Testis (tissue), 3 donors: ENCODE results near the gene ZNF678. TPM values are rescaled to one million over a fixed set of nuclear protein-coding genes. Genes with fewer than 3 reads are reported as not detected.

ENCODE experiments used
- DNase-seq: peaks from one replicate; pipeline ENCODE4 v3.0.0-alpha.2; 2019
- H3K27ac ChIP-seq, 2 donors: fragments of 200-600 bp; sonication (generic); one replicate each; pipeline ENCODE4 v1.5.1; 2019
- H3K27me3 ChIP-seq: fragments of 200-600 bp; sonication (generic); one replicate; pipeline ENCODE4 v1.5.1; 2019
- H3K36me3 ChIP-seq: fragments of 200-600 bp; sonication (generic); one replicate; pipeline ENCODE4 v1.5.1; 2017; ENCODE audit warnings: low read depth; ENCODE audit errors: missing control alignments
- H3K4me1 ChIP-seq: fragments of 200-600 bp; sonication (generic); one replicate; pipeline ENCODE4 v1.5.1; 2019
- H3K4me3 ChIP-seq, 2 donors: fragments of 200-600 bp; sonication (generic); one replicate each; pipeline ENCODE4 v1.5.1; 2017 to 2019
- H3K9me3 ChIP-seq: fragments of 200-600 bp; sonication (generic); one replicate; pipeline ENCODE4 v1.5.1; 2017
- POLR2A ChIP-seq: fragments of 450-650 bp; IDR thresholded peaks from one replicate; pipeline ENCODE4 v1.6.1; 2017; ENCODE audit warnings: antibody characterized with exemption, mild to moderate bottlenecking, moderate library complexity
- WGBS, 2 donors: methylation state at CpG; one replicate each; pipeline ENCODE4 v1.1.5; 2018; 5-methylcytosine and 5-hydroxymethylcytosine counted together
- intact Hi-C: fragments of 100-400 bp; cut with DNase I; formaldehyde crosslinking; loops from one replicate; pipeline ENCODE4 v1.15.1; 2023; ENCODE audit warnings: low total_unique reads
- polyA plus RNA-seq: library from polyadenylated mRNA; stranded (reverse); fragments of 350-450 nt; fragmentation: Illumina TruSeq; extraction: RNeasy Lipid Tissue Mini Kit (QIAGEN cat#74804); gene quantifications from one replicate; pipeline ENCODE4 v1.2.3, GENCODE V29; 2014; ENCODE audit warnings: low read depth, low replicate concordance; ENCODE audit not compliant: insufficient read depth
- total RNA-seq, 2 donors: library from RNA; depleted of rRNA; stranded (reverse); fragments of >200 nt; gene quantifications; one replicate each; pipeline ENCODE4 v1.2.3, GENCODE V29; 2016
- TF ChIP-seq, protein P1 (sequence below), 3 experiments: fragments of 450-650 bp in 2 of 3; fragments of 200-600 bp in 1 of 3; sonication (generic) in 1 of 3; IDR thresholded peaks; one replicate each; pipeline ENCODE4 v1.5.1; 2016 to 2019; ENCODE audit warnings: antibody characterized with exemption in 3 of 3, mild to moderate bottlenecking in 2 of 3, moderate library complexity in 1 of 3

ZNF678 gene
- total and polyA plus RNA-seq, 3 donors from 2014 or later: 3.2 to 18.6 (median 12.8) TPM

DNA sequence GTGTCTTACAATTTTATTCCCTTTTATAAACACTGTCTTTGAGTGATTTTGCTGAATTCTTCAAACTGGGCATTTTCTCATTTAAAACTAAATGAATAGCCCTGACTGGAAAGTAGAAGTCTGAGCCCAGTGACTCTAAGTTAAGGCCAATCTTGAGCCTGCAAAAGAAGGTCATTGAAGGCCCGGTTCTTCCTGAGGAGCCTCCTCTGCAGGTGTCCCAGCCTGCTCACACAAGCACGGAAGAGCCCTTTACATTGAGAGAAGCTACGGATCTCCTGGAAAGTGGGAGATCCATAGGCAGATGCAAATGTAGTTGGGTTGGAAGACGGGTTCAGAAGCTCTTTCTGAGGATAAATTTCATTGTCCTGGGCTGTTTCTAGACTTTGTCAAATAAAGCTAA, 3.9 kb downstream of the ZNF678 start:
- no peaks in the 10 kb centered on the region for H3K9me3 ChIP-seq
- intact Hi-C loops: no loop called here
- no peak for DNase-seq
- H3K27ac ChIP-seq: no peak overlapping the region
- no peaks in the 10 kb centered on the region for H3K27me3 ChIP-seq
- H3K36me3 ChIP-seq: no peaks in the 10 kb centered on the region
- 82 to 87% methylated on average over 4 of the region's 4 CpGs for WGBS, 2 donors
- H3K4me1 ChIP-seq: peaks cover 6% of the 10 kb centered on the region
- no peak overlapping the region for H3K4me3 ChIP-seq
- TF ChIP-seq, protein P1, sequence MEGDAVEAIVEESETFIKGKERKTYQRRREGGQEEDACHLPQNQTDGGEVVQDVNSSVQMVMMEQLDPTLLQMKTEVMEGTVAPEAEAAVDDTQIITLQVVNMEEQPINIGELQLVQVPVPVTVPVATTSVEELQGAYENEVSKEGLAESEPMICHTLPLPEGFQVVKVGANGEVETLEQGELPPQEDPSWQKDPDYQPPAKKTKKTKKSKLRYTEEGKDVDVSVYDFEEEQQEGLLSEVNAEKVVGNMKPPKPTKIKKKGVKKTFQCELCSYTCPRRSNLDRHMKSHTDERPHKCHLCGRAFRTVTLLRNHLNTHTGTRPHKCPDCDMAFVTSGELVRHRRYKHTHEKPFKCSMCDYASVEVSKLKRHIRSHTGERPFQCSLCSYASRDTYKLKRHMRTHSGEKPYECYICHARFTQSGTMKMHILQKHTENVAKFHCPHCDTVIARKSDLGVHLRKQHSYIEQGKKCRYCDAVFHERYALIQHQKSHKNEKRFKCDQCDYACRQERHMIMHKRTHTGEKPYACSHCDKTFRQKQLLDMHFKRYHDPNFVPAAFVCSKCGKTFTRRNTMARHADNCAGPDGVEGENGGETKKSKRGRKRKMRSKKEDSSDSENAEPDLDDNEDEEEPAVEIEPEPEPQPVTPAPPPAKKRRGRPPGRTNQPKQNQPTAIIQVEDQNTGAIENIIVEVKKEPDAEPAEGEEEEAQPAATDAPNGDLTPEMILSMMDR (IDR thresholded peaks at IDR 0.05): no peak
- TF ChIP-seq POLR2A: no peak

DNA sequence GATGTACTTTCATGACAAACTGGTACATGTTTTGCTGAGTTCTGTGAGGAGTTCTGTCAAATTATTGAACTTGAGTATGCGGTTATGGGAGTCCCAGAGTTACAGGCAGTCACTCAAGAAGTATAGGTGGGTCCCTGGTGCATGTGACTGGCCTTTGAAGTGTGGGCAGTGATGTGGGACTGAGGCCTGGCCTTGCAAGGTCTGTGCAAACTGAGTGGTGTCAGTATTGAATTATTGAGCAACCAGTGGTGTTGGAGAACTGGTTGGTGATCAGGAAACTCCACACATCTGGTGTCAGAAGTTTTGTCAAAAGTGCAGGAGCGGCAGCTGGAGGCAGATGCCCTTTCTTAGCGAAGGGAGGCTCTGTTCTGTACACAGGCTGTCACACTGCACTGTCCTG, 5.2 kb downstream of the ZNF678 start:
- TF ChIP-seq, protein P1 (IDR thresholded peaks at IDR 0.05): no peak
- TF ChIP-seq POLR2A: no peak
- no peak for DNase-seq
- 92 to 97% methylated on average over 3 of the region's 3 CpGs for WGBS, 2 donors
- Histone ChIP-seq H3K36me3 (no peaks in the 10 kb centered on the region), H3K9me3 (no peaks in the 10 kb centered on the region), H3K4me1 (peaks cover 6% of the 10 kb centered on the region), H3K27ac (no peak overlapping the region), H3K27me3 (no peaks in the 10 kb centered on the region), H3K4me3 (no peak overlapping the region)
- intact Hi-C loops: no loop called here

DNA sequence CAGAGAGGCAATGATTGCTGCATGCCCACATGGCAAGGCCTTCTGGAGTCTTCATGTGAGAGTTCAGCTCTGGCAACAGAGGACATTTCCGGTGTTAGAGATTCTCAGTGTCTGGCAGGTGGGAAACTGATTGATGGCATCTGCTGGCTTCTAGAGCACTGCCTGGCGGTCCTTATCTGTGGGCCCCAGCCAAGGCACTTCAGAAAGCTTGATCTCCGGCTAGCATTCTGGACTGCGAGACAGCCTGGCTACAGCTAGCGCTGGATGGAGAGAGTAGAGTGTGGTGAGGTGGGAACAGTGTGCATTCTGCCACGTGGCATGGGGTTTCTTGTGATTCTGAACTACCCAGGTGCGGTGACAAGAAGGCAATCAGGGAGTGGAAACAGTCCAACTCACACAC, 9.4 kb downstream of the ZNF678 start:
- WGBS, 2 donors: 82 to 90% methylated on average over 5 to 7 of the region's 7 CpGs

DNA sequence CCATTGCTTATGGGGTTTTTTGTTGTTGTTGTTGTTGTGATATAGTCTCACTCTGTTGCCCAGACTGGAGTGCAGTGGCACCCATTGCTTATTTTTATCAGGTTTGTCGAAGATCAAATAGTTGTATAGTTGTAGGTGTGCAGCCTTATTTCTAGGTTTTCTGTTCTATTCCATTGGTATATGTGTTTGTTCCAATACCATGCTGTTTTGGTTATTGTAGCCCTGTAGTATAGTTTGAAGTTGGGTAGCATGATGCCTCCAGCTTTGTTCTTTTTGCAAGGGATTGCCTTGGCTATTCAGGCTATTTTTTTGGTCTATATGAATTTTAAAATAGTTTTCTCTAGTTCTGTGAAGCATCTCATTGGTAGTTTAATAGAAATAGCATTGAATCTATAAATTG, 11.6 kb downstream of the ZNF678 start:
- Histone ChIP-seq H3K9me3 (no peaks in the 10 kb centered on the region), H3K27ac (no peak overlapping the region), H3K4me3 (no peak overlapping the region), H3K27me3 (no peaks in the 10 kb centered on the region), H3K4me1 (no peaks in the 10 kb centered on the region), H3K36me3 (no peaks in the 10 kb centered on the region)
- WGBS, 2 donors: 87 to 100% methylated on average over 1 of the region's 1 CpG
- no peak for DNase-seq
- intact Hi-C loops: no loop called here
- TF ChIP-seq, protein P1 (IDR thresholded peaks at IDR 0.05): no peak
- no peak for TF ChIP-seq POLR2A

More for the DNA sequence above, 9.4 kb downstream of the ZNF678 start:
- no peak overlapping the region for H3K4me3 ChIP-seq
- TF ChIP-seq, protein P1 (IDR thresholded peaks at IDR 0.05): no peak
- no peak for TF ChIP-seq POLR2A
- H3K36me3 ChIP-seq: no peaks in the 10 kb centered on the region
- no peaks in the 10 kb centered on the region for H3K4me1 ChIP-seq
- no peaks in the 10 kb centered on the region for H3K9me3 ChIP-seq
- intact Hi-C loops: no loop called here
- DNase-seq: no peak
- H3K27me3 ChIP-seq: no peaks in the 10 kb centered on the region
- H3K27ac ChIP-seq: no peak overlapping the region

DNA sequence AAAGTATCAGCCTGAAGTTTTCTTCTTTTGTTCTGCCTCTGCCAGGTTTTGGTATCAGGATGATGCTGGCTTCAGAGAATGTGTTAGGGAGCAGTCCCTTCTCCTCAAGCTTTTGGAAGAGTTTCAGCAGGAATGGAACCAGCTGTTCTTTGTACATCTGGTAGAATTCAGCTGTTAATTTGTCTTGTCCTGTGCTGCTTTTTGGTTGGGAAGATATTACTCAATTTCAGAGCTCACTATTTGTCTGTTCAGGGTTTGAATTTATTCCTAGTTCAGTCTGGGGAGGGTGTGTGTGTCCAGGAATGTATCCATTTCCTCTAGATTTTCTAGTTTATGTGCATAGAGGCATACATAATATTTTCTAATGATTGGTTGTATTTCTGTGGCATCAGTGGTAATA, 12.8 kb downstream of the ZNF678 start:
- intact Hi-C loops: no loop called here
- TF ChIP-seq, protein P1 (IDR thresholded peaks at IDR 0.05): no peak
- TF ChIP-seq POLR2A: no peak
- no peaks in the 10 kb centered on the region for H3K9me3 ChIP-seq
- H3K4me3 ChIP-seq: no peak overlapping the region
- H3K4me1 ChIP-seq: no peaks in the 10 kb centered on the region
- no peaks in the 10 kb centered on the region for H3K27me3 ChIP-seq
- no peaks in the 10 kb centered on the region for H3K36me3 ChIP-seq
- H3K27ac ChIP-seq: no peak overlapping the region
- no peak for DNase-seq
